Stimulated activated CD4-positive, alpha-beta T cell treated with anti-CD3 and anti-CD28 coated beads, TNF-alpha, amount 100 ng/mL, for 4 hours (primary cell): ENCODE data around the gene KIAA0586.
"Not testable (repeated sequence)": the region's sequence is repeated elsewhere in the genome, so short reads cannot be mapped to it uniquely, and the experiment has no call there.

Experiments used
- DNase-seq, 3 experiments: peaks; one replicate each; pipeline ENCODE4 v3.0.0-alpha.2; 2020; ENCODE audit warnings: low read depth in 3 of 3

Gene KIAA0586

DNA sequence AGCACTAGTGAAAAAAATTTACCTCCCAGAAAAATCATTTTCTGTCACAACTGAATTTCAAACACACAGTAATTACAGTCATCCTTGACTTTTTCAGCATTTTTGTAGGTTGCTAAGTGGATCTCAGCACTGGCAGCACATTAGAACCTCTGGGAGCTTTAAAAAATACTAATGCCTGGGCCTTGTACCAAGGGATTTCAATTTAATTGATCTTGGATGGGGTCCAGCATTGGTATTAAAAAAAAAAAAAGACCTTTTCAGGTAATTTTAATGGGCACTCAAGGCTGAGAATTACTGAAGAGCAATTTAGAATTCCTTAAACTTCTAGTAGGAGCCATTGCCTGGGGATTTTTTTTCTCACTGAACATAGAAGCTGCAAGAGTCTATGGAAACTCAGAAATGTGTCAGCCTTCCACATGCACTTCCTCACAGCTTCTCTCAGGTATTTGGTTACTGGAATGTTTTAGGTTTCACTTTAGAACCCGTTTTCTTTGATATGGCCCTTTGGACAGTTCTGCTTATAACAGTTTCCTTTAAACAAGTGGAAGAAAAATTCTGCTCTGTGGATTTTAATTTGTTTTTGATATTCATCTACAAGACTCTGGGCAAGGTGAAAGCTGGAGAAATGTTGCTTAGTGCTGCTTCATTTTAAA lies 121.7 kb downstream of the KIAA0586 start:
- no peak for DNase-seq

DNA sequence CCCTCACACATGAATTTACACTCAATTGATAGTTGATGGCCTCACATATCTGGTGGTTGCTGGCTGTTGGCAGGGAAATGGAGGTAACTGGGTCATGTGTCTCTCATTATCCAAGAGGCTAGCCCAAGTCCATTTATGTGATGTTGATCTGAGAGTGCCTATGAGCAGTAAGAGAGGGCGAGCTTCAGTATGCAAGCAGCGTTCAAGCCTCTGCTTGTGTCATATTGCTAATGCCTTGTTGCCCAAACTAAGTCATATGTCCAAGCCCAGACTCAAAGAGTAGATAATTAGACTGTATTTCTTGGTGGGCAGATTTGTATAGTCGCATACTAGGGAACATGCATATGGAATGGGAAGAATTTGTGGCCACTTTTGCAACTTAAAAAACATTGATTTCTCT lies 126.4 kb downstream of the KIAA0586 start:
- no peak for DNase-seq

DNA sequence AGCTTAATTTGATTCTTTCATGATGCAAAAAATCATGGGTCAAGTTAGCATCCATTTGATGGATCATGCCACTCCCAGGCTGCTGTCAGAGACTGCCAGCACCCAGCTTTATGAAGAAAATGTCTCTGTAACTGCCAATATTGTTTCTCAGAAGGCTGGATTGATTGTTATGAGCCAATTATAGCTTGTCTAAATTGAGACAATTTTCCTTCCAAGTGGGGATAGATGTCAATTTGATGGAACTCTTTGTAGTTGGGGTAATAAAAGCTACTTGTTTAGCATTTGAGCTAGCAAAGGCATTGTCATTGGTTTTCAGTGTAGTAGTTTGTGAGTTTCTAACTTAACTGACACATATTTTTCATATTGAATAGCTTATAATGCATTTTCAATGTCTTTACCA lies 128.1 kb downstream of the KIAA0586 start:
- no peak for DNase-seq

DNA sequence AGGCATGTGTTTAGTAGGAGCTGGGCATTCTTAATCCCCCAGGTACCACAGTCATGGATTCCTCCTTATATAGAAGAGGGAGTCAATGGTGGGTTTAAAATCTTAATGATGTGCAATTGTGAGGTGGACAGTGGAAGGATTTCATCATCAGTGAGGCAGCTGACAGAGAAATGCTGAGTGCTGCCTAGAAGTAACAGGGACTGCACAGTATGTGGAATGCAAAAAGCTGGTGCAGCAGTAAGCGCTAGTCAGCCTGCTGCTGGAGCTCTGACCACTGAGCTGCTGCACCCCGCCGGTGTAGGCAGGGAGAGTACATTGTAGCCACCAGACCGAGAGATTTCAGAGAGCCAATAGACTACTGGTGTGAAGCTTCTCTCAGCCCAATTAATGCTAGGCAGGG lies 129.7 kb downstream of the KIAA0586 start:
- no peak for DNase-seq

DNA sequence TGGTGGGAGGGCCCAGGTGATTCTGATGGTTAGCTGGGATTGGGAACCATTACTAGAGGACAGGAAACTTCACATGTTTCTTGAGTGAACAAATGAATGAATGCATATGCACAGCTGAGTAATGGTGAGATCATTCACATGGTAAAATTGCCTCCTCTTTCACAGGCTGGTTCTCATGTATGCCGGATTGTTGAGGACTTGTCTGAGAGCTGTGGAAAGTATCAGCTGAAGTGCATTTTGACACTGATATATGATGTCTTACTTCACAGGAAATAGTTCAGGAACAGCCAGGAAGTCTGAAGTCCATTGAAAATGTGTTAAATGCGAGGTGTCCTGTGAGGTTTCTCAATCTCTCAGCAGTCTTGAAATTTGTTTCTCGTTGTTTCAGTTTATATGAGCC lies 132.7 kb downstream of the KIAA0586 start:
- no peak for DNase-seq

DNA sequence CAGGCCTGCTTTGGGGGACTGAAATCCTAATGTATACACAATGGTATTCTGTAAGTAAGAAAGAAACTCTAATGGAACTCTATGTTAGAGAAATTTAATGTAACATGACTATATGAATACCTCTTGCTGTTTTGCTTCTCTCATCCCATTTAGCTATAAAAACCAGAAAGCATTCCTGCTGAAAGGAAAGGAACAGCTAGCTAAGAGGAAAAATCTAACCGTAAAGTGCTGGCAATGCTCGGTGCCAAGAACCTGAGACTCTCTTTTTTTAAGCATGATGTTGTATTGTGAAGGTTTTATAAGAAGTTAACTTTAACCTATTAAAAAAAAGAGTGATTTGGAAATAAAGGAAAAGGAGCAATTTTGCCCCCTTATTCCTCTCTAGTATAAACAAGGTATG lies 134.6 kb downstream of the KIAA0586 start:
- DNase-seq = no peak

DNA sequence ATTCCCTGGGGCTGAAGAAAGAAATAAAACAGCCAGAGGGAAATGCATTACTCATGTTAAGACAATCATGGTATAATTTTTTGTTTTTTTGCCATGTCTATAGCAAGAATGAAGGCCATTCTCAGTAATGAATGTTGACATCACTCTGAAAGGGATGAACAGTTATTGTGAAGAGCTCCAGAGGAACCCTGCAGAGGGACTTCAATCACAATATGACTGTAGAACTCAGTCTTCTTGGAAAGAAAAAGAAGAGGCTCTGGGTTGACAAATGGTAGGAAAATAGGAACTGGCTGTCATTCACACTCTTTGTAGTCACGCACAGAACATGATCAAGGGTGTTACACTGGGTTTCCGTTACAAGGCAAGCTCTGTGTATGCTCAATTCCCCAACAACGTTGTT lies 136.5 kb downstream of the KIAA0586 start:
- DNase-seq = no peak

DNA sequence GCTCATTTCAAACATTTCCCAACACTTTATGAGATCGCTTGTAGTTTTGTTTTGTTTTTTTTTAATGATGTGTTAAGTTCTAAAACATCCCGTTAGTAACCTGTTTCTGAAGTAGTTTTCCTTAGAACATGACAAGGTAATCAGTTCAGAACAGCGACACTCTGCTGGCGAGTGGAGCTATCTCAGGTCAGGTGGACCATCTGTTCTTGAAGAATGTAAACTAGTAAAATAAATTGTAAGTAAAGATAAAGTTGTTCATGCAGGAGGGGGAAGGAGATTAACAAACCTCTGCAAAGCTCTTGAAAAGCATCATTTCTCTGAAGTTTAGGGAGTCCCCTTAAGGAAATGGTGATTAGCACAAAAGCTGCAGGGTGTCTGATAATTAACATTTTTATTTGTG lies 138.3 kb downstream of the KIAA0586 start:
- DNase-seq = no peak

DNA sequence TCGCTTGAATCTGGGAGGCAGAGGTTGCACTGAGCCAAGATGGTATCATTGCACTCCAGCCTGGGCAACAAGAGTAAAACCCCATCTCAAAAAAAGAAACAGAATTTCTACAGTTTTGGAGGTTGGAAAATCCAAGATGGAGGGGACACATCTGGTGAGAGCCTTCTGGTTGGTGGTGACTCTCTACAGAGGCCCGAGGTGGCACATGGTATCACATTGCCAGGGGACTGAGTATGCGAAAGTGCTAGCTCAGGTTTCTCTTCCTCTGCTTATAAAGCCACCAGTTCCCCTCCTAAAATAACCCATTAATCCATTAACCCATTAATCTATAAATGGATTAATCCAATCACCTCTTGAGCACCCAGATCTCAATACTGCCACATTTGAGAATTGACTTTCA lies 139.5 kb downstream of the KIAA0586 start:
- no peak for DNase-seq

DNA sequence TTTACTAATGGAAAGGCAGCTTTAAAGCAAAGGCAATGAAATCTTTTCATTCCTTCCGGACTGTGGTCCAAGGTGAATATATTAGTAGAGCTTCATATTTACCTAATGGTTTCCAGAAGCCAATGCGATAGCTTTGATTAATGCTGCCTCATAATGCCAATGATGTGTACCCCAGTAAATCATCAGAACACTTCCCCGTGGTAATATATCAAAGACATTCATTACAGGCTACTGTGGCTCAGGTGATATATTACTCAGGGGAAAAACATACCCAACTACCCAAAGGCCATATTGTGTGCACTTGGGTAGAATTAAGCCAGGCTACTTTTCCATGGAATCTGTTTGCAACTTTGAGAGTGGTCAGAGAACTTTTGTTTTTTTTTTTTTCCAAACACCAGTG lies 140.8 kb downstream of the KIAA0586 start:
- no peak for DNase-seq

DNA sequence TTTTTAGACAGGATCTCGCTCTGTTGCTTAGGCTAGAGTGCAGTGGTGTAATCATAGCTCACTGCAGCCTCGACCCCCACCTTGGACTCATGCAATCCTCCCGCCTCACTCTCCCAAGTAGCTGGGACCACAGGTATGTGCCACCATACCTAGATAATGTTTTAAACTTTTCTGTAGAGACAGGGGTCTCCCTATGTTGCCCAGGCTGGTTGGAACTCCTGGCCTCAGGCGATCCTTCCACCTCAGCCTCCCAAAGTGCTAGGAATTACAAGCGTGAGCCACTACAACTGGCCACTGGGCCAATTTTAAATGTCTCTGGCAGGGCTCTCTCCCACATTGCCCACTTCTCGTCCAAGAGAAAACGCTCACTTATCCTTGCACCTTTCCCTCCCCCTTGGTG lies 143.7 kb downstream of the KIAA0586 start:
- DNase-seq = no peak

DNA sequence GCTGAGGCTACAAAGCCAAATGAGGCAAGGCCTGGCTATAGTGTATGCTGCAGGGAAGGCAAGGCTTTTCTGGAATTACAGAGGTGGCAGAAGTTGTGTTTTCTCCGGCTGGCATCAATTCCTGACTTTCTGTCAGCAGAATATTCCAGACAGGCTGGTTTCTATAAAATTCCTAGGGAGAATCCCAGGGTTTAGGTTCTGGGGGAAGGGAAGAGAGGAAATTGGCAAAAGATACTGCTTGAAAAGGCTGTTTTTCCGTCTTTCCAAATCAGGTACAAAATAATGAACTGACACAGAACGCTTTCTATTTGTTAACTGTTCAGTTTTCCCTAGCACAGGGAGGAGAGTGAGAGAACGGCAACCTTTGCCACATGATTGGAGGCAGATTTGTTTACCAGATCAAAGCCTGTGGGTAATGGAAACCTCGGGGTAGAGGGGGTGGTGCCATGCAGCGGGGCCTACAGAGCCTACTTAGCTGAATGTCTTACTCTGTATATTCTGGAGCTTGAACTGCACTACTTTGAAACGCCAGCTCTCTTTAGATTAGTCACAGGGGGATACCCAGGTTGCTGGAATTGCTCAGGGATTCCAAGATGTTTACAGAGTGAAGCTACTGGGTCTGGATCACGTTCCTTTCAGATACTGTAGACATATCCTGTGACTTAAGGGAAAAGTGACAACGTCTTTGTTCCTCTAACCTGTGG lies 144.4 kb downstream of the KIAA0586 start:
- DNase-seq = peak; percentile 10 to 24 (median 23)

DNA sequence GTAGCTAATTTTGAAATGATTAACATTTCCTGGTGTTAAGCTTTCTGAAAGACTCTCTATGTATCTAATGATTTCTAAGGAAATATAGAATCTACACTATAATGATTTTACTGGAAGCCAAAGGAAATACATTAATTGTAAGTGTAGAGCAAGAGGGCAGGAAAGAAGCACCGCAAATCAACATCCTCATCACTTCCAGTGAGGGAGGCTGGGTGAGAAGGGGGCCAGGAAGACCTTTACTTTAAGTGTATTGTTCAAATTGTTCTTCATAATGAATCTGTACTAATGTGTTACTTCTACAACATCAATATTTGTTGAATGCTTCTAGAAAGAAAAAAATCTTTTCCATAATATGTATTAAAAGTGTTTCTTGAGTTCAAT lies 144.9 kb downstream of the KIAA0586 start:
- no peak for DNase-seq

DNA sequence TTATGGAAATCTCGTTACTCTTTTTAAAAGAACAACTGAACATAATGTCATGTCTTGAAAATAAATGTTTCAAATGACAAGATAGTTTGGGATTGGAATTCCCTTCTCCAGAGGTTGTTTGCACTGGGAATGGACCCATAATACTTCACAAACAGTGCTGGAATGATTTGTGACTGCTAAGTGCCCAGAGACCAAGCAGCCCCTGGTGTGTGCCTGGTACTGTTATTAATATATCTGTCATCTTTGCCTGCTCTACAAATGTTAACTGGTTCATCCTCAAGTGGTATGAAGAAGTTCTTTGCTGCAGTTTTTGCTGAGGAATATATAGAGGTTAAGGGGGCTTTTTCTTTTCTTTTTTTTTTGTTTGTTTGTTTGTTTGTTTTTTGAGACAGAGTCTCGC lies 145.3 kb downstream of the KIAA0586 start:
- no peak for DNase-seq

DNA sequence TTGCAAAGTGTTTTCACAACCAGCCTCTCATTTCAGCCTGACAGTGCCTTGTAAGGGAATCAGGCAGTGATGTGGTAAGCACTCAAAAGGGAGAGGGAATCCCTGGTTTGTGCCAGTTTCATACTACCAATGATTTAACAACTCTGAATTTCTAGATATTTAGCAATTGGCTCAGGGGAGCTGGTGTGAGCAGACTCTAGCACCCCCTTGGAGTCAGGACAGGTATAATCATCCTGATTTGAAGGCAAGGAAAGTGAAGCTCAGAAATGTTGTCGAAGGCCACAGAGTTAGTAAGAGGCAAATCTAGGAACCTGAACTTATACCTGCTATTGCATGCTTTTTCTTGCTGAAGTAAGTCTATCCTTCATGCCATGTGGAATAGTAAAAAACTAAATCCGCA lies 147.1 kb downstream of the KIAA0586 start:
- DNase-seq = no peak

DNA sequence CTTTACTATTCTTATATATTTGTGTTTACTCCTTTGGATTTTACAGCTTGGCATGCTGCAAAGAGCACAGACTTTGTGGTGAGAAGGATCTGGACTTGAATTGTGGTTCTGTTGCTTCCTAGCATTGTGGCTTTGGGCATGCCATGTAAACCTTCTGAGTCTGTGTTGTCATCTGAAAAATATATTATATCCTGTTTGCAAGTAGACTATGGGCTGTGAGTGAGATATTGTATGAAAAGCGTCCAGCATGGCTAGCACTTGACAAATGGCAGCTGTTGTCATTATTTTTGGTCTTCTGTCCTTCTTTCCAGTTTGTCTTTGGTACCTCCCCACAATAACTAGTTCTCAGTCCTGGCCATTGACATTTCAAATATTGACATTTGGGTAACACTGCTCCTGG lies 148.4 kb downstream of the KIAA0586 start:
- no peak for DNase-seq

DNA sequence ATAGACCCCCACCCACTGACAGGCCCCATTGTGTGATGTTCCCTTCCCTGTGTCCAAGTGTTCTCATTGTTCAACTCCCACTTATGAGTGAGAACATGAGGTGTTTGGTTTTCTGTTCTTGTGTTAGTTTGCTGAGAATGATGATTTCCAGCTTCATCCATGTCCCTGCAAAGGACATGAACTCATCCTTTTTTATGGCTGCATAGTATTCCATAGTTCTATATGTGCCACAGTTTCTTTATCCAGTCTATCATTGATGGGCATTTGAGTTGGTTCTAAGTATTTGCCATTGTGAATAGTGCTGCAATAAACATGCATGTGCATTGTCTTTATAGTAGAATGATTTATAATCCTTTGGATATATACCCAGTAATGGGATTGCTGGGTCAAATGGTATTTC lies 152.5 kb downstream of the KIAA0586 start:
- DNase-seq = not testable (repeated sequence)

DNA sequence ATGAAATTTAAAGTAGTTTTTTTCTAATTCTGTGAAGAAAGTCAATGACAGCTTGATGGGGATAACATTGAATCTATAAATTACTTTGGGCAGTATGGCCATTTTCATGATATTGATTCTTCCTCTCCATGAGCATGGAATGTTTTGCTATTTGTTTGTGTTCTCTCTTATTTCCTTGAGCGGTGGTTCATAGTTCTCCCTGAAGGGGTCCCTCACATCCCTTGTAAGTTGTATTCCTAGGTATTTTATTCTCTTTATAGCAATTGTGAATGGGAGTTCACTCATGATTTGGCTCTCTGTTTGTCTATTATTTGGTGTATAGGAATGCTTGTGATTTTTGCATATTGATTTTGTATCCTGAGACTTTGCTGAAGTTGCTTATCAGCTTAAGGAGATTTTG lies 153.9 kb downstream of the KIAA0586 start:
- DNase-seq = not testable (repeated sequence)

DNA sequence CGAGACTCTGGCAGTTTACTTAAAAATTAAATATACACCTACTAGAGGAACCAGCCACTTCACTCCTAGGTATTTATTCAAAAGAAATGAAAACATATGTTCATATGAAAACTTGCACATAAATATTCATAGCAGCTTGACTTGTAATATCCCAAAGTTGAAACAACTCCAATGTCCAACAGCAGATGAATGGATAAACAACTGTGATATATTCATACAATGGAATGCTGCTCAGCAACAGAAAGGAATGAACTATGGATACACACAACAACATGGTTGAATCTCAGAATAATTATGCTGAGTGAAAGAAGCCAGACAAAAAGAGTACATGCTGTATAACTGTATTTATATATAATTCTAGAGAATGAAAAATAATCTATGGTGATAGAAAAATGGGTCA lies 156.9 kb downstream of the KIAA0586 start:
- no peak for DNase-seq

DNA sequence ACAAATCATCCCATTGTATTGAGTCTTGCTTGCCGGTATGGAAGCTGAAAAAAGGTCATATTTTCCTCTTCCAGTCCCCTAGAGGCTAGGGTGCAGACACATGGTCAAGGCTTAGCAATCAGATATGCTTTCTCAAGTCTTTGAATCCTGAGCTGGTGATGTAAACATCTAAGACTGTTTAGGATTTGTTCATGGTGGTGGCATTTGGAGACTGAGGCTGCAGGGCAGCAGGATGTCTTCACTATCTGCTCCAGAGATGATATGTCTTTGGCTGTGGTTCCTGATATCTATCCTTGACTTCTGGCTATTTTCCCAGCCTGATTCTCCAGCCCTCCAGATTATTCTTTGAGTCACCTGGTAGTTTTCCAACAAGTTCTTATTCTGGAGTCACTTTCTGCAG lies 159.8 kb downstream of the KIAA0586 start:
- DNase-seq = no peak

DNA sequence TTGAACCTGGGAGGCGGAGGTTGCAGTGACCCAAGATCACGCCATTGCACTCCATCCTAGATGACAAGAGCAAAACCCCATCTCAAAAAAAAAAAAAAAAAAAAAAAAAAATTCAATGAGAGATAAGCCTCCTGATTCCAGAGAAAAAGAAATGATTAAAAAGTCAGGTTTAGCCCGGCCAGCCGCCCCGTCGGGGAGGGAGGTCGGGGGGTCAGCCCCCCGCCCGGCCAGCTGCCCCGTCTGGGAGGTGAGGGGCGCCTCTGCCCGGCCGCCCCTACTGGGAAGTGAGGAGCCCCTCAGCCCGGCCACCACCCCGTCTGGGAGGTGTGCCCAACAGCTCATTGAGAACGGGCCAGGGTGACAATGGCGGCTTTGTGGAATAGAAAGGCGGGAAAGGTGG lies 160.8 kb downstream of the KIAA0586 start:
- not testable (repeated sequence) for DNase-seq

DNA sequence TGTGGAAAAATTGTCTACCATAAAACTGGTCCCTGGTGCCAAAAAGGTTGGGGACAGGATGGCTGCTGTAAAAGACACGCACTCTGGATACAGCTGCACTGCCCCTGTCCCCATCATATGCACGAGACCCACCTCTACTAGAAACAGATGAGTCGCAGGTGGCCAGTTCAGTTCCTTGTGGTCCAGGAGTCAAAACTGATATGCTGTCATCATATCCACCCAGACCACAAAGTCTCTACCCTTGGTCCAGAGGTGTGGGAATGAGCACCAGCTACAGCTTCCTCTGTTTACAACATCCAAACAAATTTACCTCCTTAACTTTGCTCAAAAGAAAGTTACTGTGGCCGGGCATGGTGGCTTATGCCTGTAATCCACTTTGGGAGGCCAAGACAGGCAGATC lies 166.5 kb downstream of the KIAA0586 start:
- no peak for DNase-seq

DNA sequence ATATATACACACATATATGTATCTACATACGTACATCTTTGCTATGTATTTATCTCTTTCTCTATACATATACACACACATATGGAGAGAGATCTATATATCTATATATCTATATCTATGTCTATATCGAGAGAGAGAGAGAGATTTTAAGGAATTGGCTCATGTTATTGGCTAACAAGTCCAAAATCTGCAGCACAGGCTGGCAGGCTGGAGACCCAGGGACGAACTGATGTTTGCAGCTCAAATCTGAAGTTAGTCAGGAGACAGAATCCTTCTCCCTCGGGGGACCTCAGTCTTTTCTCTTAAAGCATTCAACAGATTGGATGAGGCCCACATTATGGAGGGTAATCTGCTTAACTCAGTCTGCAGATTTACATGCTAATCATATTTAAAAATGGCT lies 169.5 kb downstream of the KIAA0586 start:
- no peak for DNase-seq
